Left kidney (tissue), 8 donors: ENCODE measurements around the gene OR10J4. TPM values are rescaled to one million over a fixed set of nuclear protein-coding genes. Genes with fewer than 3 reads are reported as not detected.
"Not testable (repeated sequence)": the region's sequence is repeated elsewhere in the genome, so short reads cannot be mapped to it uniquely, and the experiment has no call there.

Source experiments
- DNase-seq: peaks from one replicate; pipeline ENCODE4 v3.0.0-alpha.2; 2013
- long read RNA-seq, 8 donors: transcript quantifications; one replicate each; lab custom pipeline, GENCODE V29; 2026
- polyA plus RNA-seq: library from polyadenylated mRNA; unstranded; fragments of 120-200 nt; gene quantifications from one replicate; pipeline ENCODE4 v1.2.1, GENCODE V29; 2013; ENCODE audit not compliant: insufficient read length

The OR10J4 gene
- not detected for polyA plus RNA-seq
- long read RNA-seq, donor 1, result 0 reads
- long read RNA-seq, donor 2, result 0 reads
- long read RNA-seq, donor 3, result 0 reads
- long read RNA-seq, donor 4, result 0 reads
- long read RNA-seq, donor 5, result 0 reads
- long read RNA-seq, donor 6, result 0 reads
- long read RNA-seq, donor 7, result 0 reads
- long read RNA-seq, donor 8, result 0 reads

DNA sequence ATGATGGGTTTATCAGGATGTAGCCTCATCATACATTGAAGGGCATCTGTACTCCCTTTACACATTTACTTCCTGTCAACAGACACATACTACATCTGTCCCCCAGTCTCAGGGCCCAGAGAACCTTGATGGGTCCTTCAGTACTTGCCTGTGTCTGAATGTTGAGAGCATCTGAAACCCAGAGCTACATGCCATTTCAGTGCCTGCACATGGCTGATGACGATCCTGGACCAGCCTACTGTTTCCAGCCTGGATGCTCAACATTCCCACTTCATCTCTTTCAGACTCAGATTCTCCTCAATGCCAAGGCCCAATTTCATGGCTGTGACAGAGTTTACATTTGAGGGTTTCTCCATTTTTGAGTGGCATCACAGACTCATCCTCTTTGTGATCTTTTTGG lies at the start of gene OR10J4:
Gene OR10J4 (plus strand): TSS at position 301 of the 400 bp plus-strand sequence.
- DNase-seq, result no peak

DNA sequence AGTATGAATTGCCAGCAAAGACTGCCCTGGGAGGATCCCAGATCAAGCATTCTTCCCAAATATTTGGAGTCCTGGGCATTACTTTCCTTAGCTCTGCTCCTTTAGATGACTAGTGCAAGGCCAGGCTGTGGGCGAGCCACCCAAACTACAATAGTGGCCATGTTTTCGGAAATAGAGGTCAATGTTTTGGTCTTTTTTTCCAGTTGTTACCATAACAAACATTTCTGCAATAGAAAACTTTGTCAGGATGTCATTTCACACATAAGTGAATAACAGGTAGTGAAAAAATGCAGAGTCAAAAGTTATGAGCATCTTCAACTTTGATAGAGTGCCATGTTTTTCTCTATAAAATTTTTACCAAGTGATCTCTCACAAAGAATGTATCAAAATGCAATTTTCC lies 25.2 kb upstream of the OR10J4 start:
- DNase-seq, result no peak

DNA sequence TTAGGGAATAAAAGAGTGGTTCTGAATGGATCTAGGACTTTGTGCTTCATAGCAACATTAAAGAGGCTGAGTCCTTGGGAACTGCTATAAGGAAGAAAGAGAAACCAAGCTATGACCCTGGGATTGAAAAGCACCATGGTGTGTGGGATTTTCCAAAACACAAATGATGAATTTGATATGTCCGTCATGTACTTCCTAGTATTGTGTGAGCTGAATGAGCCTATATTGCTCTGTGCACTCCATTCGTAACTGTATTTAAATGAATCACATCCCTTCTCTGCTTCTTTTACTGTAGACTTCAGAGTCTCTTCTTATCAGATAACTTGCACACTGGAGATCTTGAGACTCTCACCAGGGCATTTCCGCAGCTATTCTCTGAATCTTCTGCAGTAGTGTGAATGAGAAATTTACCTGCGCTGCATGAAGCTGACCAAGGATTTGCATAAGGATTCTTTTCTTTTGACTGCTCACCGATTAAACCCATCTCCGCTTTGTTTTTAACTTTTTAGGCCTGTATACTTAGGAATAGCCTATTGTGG lies 23.1 kb upstream of the OR10J4 start:
- no peak for DNase-seq

DNA sequence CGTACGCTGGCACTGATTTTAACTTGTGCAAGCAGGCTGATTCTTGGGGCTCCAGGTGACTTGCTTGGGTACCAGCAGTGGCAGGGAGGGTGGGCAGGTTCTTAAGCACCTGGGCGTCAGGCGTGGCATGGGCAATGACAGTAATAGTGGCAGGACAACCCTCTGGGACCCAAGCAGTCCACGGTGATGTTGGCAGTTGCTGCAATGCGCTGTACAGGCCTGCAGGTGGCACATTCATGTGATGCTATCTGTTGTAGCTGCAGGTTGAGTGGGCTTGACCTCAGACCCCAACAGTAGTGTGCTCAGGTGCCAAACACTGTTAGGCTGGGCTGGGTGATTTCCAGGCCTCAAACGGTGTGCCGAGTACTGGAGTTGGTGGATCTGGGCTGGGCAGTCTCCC lies 10.2 kb upstream of the OR10J4 start:
- no peak for DNase-seq

DNA sequence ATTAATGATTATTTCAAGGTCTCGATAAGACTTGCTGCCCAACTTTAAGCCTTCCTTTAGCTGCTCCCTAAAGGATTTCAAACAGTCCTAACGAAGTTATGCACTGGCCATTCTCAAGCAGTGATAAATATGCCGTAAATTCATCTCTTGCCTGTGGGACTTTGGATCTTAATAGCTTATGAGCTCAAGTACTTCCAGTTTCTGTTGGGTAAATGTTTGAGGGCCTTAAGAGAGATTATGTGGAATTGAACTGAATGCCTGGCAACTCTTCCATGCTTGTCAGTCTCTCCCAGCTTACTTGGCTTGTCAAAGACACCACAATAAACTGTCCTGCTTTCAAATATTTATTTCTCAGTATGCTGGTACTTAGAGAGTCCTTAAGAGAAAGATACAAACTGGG lies 3.5 kb upstream of the OR10J4 start:
- no peak for DNase-seq

DNA sequence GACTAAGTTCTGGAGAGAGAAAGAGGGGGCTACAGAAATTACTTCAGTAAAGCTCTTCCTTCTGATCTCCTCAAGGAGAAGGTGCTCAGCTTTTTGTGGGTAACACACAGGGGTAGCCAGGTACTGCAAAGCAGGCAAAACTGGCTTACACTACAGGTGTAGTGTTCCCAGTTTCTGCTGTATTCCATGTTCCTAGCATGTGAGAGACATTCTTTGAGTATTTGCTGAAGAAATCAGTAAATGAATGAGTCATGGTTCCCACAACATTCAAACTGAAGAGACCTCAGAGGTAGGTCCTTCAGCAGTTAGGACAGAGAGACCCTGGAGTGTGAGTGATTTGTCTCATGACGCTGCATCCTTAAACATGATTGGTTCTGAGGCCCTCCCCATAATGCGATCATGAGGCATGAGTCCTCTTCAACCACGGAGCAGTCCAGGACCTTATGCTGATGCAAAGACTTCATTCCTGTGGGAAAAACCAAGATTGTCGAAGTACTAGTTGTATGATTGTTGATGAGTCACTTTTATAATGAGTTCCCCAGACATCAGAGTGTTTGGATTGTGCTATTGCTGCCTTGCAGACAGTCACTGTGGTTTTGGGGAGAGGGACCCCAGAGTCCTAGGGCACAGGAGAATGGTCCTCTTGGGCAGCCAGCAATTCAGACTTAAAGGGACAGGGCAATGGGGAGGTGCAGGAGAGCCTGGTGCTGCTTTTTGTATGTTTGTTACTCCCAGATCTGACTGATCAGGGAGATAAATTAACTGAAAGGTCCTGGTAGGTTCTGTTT lies 2.7 kb upstream of the OR10J4 start:
- no peak for DNase-seq

DNA sequence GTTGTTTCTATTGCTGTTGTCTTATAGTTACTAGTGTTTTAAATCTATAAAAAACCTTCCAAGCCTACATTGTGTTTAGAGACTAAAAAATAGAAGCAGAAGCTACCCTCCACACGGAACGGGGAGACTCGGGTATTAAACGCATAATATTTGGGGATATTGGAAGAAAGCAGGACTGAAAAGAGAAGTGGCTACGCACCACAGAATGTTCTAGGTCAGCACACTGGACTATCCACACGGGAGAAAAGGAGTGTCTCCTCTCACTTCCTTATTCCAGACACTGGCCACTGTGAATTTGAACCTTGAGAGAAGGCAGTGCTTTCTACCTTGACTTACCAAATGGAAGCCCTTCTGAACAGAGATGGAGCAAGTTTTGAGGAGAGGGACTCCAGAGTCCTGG lies 1.0 kb upstream of the OR10J4 start:
- DNase-seq, result no peak

DNA sequence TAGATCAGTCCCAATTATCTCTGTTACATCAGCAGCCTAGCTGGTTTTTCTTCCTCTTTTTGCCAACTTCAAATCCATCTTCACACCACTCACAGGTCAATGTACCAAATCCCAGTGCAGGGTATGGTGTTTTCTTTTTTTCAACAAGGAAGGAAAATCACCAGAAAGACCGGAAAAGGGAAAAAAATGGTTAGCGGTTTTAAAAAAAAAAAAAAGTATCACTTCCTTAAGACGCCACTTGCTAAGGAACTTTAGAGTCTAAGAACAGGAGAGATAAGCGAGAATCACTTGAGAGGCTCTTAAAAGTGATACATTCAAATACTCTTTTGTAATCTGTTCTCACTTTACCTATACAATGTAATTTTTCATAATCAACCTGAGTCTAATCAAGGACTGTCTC lies 4.5 kb downstream of the OR10J4 start:
- no peak for DNase-seq

DNA sequence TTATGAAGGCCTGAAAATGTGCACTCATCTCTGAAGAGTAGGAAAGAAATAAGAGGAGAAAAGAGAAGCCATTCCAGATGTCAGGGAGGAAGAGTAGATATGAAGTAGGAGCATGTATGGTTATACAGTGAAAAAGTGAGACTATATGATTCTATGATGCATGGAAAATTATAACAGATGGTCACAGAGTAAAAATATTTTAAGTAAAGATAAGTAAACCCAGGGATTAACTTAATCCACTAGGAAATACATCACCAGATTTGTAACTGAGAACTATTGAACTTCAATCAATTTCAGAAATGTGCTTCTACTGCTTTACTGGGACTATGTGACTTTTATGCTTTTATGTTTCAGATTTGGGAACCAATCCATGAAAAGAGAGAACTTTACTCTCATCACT lies 7.4 kb downstream of the OR10J4 start, which contains the start of gene OR10J1:
Gene OR10J1 (plus strand): TSS at position 301 of the 400 bp plus-strand sequence. CDS start 70 bp downstream, at position 371.
- DNase-seq, result no peak

DNA sequence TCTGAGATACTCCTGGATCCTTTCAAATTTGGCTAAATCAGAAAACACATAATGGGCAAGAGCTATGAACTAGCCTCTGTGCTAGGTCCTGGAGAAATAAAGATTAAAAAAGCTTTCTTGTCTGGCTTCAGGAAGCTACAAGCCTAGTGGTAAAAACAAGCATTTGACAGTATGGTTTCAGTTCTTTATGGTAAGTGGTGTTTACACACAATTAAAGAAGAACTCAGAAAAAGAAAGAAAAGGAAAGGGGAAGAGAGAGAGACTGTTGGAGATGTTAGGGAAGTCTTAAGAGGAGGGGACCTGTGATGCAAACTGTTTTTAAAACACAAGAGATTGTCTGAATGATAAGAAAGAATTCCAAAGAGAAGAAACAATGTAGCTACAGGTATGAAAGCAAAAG lies 9.4 kb downstream of the OR10J4 start:
- DNase-seq, result no peak

DNA sequence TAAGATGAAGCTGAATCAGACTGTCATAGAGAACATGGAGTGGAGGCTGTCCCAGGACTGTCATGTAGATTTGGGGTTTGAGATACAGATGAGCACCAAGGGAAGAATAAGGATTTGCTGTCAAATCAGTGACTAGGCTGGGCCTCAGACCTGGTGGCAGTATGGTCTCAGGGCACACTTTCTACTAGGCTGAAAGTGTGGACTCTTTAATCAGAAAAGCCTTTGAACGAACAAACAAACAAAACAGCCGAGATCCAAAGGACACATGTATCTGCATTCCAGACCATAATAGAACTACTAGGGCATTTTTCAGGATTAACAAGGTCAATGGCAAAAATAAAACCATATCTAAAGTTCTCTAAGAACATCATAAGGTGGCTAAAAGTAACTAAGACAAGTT lies 10.4 kb downstream of the OR10J4 start:
- DNase-seq, result no peak

DNA sequence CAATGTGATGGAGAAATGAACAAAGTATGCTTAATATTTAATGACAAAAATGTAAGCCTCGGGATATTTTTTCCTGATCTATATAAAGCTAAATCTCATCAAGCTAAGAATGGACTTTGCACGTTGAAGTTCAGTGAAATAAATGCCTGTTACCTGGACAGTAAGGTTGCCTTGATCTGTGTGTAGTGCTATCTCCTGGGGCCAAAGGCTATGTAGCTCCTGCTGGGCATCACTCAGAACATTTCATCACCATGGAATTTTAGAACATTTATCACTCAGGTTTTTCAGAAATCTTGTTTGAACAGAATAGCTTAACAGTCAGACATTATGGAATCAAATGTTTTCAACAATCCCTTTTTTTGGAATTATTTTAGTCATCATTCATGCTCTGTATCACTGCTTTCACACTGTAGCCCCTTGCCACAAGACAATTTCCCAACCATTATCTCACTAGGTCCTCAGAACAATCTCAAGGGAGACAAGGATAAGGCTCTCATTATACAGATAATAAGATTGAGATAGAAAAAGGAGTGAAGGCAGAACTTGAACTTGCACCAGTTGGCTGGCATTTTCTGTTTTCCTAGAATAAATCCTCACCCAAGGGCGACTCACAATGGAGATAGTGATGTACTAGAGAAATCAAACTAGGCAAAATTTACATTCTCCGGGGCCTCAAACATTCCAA lies 11.2 kb downstream of the OR10J4 start:
- no peak for DNase-seq

DNA sequence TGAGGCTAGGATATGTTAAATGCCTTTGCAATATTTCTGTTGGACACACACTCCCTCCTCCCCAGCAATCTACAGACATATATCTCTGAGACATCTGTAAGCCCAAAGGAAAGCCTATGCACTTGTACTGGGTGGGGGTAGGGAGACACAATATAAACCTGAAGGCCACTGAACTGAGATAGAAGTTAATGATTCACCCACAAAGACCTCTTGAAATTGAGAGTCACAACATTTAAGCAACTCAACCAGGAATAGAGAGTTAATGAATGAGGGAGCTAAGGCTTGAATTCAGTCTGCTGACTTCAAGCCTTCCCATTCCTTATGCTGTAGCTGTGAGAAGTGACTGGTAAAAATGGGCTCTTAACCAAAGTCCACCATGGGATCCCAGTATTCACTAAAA lies 12.5 kb downstream of the OR10J4 start:
- peak; percentile 15 for DNase-seq

DNA sequence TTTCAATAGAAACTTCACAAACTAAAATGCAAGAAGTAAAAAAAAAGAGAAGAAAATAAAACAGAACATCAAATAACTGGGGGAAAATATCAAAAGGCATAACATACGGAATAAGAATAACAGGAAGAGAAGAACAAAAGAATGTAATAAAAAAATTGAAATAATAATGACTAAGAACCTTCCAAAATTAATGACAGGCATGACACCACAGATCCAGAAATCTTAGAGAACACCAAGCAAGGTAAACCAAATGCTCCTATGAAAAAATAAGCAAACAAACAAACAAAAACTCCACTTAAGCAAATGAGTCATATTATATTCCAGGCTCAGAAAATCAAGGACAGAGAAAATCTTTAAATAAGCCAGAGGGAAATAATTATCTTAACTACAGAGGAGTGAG lies 16.2 kb downstream of the OR10J4 start:
- no peak for DNase-seq

DNA sequence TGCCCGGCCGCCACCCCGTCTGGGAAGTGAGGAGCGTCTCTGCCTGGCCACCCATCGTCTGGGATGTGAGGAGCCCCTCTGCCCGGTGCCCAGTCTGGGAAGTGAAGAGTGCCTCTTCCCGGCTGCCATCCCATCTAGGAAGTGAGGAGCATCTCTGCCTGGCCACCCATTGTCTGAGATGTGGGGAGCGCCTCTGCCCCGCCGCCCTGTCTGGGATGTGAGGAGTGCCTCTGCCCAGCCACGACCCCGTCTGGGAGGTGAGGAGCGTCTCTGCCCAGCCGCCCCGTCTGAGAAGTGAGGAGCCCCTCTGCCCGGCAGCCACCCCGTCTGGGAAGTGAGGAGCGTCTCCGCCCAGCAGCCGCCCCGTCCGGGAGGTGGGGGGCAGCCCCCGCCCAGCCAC lies 17.6 kb downstream of the OR10J4 start:
- not testable (repeated sequence) for DNase-seq

DNA sequence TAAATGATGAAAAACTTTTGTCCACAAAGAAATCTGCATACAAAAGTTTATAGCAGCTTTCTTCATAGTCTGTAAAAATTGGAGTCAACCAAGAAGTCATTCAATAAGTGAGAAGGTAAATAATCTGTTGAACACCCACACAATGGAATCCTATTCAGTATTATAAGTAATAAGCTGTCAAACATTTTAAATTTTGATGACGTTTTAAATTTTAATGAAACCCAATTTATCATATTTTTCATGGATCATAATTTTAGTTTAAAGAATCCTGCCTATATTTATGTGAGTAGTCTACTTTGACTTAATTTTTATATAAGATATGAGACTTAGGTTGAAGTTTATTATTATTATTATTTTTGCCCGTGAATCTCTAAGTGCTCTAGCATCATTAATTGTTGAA lies 27.5 kb downstream of the OR10J4 start:
- DNase-seq, result no peak

DNA sequence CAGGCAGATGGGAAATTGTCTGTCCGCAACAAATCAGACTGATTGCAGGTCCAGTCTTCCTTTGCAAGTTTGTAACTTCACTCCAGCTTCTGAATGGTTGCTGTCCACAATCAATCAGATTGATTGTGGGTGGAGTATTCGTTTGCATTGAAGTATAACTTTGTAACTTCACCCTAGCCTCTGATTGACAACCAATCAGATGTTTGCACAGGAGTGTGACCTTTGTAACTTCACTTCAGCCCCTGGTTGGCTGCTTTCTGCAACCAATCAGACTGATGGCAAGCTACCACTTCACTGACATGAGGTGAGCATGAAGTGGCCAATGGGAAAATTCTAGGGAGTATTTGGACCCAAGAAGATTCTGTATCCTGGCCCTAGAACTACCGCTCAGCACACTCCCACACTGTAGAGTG lies 33.2 kb downstream of the OR10J4 start:
- DNase-seq, result no peak

DNA sequence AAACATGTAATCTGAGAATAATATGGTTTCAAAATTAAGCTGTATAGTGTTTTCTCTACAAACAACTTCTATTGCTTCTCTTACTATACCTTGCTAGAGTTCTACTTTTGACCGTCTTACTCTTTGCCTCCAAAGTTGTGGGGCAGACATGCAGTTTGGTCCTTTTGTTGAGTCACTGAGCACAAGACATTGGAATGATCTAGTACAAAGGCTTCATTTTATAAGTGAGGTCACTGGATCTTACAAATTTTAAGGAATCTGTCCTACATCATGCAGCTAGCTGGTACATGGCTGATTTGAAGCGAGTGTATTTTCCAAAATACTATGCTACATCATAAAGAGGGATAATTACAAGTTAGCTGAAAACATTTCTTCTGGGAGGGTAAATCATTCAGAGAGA lies 36.3 kb downstream of the OR10J4 start:
- DNase-seq, result no peak

DNA sequence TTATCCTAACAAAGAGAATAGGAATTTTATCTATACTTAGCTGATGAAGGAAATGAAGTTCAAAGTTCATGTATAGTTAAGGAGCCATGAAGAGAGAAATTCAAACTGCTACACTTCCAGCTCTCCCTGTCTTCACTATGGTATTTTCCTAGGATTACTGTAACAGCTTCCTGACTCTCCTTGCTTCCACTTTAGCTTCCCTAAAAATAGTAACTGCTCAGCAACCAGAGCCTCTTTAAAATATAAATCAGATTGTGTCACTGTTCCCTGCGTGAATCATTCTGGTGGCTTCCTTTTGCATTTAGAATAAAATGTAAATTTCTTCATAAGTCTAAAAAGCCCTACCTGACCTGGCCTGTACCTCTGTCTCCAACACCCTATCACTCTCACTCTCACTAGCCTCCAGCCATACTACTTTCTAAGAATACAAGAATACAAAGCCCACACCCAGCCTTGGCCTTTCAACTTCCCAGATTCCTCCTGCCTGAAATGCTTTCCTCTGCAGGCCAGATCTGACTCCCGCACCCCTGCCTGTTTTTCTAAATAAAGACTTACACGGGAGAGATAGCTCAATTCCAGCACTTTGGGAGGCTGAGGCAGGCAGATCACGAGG lies 38.0 kb downstream of the OR10J4 start:
- DNase-seq, result peak; percentile 3

DNA sequence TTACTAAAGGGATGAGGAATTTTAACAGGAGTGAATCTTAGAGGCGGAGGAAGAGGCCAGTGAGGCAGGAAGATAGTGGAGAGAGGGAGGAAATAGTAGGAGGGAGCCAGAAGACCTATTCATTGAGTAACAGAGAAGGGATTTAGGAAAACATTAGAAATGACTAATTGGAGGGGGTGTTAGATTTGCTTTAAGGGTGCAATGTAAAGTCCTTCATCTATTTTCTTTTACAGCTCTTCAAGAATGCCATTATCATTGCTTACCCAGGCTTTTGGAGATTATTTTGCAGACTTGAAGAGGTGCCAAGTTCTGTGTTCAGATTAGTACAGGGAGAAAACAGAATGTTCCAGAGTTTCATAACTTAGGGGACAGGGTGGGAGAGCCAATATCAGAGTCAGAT lies 41.3 kb downstream of the OR10J4 start:
- no peak for DNase-seq

DNA sequence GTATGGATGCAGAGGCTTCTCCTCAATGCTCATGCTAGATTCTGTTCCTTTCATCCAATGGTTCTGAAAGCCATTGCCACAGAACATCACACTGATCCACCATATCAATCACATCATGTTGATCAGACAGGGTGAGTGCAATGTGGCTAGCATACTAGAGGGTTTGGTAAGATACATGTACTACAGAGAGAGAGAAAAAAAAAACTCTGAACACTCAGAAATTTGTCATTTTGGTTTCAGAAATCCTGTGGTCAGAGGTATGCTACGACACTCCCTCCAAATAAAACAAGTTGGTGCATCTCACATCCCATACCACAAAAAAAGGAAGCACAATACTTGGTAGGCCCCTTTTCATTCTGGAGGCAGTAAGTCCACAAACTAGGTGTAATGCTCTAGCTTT lies 42.9 kb downstream of the OR10J4 start:
- DNase-seq, result no peak
